HL-60/S4 (cell line): ENCODE results near the gene PDE4D.
"Not testable (repeated sequence)": the region's sequence is repeated elsewhere in the genome, so short reads cannot be mapped to it uniquely, and the experiment has no call there.

Source experiments
- in situ Hi-C: fragments of 300-500 bp; cut with MboI; formaldehyde crosslinking; loops from 2 replicates; pipeline ENCODE4 v1.14.3; 2022; ENCODE audit warnings: low sequenced_read_pairs

Gene PDE4D

DNA sequence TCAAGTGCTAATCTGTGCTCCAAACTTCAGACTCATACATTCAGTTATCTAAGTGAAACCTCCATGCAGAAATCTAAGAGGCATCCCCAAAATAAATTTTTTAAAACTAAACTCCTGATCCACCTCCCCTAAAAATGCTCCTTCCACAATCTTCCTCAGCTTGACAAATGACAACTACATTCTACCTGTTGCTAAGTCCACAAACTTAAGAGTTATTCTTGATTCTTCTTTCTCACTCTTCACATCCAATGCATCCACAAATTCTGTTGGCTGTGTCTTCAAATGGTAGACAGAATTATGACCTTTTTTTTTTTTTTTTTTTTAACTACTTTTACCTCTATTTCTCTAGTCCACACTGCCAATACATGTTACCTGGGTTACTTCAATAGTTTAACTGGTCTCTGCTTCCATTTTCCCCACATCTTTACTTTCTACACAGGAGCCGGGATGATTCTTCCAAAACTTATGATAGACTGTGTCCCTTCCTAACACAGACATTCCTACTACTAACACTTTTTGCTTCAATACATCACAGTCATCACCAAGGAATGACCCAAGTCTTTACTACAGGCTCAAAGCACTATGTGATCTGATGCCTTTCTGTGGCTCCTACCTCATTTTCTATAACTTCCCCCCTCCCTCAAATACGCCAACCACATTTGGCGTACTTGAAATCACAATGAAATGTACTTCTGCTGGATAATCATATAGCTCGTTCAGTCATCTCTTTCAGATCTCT is 143.6 kb downstream of the PDE4D start:
- in situ Hi-C loops, result no loop called here

DNA sequence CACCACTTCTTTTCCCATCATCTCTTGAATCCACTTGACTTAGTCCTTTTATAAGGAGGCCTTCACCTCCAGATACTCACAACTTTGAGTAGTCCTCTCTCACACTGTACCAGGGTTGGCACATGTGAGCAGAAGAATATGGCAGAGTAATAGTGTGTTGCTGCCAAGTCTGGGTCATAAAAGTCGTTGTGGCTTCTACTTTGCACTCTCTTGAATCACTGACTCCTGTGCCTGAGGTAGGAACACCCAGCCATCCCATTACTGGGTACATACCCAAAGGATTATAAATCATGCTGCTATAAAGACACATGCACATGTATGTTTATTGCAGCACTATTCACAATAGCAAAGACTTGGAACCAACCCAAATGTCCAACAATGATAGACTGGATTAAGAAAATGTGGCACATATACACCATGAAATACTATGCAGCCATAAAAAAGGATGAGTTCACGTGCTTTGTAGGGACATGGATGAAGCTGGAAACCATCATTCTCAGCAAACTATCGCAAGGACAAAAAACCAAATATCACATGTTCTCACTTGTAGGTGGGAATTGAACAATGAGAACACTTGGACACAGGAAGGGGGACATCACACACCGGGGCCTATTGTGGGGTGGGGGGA is 145.4 kb downstream of the PDE4D start:
- in situ Hi-C loops, result not testable (repeated sequence)

DNA sequence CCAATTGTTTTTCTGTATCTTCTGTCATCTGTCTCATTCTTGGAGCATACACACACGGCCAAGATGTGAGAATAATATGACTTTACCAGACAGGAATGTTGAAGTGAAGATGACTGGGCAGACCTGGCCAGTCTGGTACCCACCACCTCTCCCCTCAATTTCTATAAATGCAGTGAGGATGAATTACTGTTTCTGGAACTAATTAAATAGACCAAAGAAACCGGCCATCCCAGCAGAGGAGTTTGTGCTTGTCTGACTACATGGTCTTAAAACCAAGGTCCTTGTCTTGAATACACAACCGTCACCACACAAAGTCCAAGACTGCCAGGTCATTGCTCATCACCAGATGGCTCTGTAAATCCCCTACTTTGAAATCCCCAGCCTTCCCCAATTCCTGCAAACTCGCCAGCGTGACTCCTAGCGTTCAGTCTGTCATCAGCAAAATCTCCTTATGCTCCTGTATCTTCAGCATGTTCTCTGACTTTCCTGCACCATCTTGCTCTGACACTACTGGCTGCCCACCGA is 147.2 kb downstream of the PDE4D start:
- in situ Hi-C loops, result no loop called here

- in situ Hi-C loops, result no loop called here
These were observed 148.1 kb downstream of the PDE4D start for GRCh38 chr5:59745415-59745863.

- in situ Hi-C loops, result no loop called here
These were observed 149.0 kb downstream of the PDE4D start for GRCh38 chr5:59744531-59744992.

- in situ Hi-C loops, result no loop called here
These were observed 151.9 kb downstream of the PDE4D start for GRCh38 chr5:59741599-59741998.

GRCh38 chr5:59738024-59738423 is 155.5 kb downstream of the PDE4D start:
- in situ Hi-C loops, result no loop called here

GRCh38 chr5:59732806-59733205 is 160.7 kb downstream of the PDE4D start:
- in situ Hi-C loops, result no loop called here

- in situ Hi-C loops, result no loop called here
These were observed 161.2 kb downstream of the PDE4D start for GRCh38 chr5:59732301-59732700.

GRCh38 chr5:59731809-59732208 is 161.7 kb downstream of the PDE4D start:
- in situ Hi-C loops, result no loop called here

DNA sequence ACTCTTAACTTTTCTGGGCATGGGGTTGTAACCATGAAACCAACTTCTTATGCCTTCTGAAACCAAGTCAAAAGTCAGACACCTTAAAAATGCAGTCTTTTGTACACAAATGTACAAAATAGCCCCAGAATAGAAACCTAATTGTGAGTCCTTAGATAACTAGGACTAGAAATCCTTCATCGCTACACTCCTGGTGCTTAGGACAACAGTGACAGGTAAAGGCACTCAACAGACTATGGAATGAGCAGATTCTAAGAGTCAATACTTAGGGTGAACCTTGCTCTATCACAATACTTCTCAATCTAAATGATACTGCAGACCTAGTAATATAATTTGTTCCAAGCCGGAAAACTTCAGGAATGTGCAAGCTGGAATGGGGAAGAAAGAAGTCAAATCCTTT is 163.7 kb downstream of the PDE4D start:
- in situ Hi-C loops, result no loop called here

GRCh38 chr5:59729357-59729756 is 164.2 kb downstream of the PDE4D start:
- in situ Hi-C loops, result no loop called here

- in situ Hi-C loops, result no loop called here
These were observed 165.2 kb downstream of the PDE4D start for GRCh38 chr5:59728356-59728755.

DNA sequence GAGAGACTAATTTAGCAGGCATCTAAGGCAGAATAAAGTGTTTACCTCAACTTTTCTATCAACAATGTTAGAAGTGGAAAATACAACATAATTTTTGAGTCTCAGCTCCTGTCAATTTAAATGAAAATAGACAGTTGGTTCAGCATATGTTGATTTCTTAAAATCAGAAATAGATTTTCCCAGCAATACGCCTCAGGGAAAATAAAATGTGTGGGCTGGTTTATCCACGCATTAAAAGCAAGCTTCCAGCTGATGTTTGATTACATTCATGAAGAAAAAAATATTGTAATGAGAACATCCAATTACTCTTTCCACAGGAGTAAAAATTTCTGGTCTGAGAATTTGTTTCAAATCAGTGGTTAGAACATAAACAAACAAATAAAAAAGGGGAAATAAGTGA is 166.3 kb downstream of the PDE4D start:
- in situ Hi-C loops, result no loop called here

- in situ Hi-C loops, result no loop called here
These were observed 168.1 kb downstream of the PDE4D start for GRCh38 chr5:59725392-59725767.

DNA sequence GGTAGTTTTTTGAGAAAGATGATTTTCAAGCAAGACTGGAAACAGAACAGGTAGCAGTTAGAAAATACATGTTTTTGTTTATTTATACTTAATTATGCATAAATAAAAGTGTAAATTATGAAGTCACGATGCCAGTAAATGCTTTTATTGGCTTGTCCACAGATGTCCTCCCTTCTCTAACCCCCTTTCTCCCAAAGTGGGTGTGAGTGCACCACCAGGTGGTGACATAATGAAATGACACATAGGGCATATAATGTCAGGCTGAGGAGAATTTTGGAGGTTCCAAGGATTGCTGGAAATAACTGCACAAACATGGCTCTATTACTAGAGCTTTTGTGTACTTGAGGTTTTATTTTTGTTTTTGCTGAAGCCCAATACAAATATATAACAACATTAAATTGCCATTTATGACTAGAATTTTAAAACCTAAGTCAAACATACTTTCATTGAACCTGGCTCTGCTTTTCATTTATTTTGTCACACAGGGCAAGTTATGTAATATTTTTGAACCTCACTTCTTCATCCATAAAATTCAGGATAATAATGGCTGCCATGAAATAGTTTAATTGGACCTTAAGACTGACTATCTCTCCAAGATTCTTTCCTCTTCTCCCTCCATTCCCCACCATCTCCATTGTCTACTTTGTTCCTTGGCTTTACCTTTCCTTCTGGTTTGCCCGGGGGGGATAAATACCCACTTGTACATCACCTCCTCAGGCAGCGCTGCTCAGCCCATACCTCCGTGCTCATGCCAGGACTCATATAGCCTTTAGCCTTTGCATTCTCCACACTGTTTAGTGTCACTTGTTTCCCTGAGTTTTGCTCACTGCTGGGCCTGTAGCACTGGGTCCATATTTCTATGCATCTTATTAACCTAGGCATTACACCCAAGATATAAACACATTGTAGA is 168.8 kb downstream of the PDE4D start:
- in situ Hi-C loops, result no loop called here

DNA sequence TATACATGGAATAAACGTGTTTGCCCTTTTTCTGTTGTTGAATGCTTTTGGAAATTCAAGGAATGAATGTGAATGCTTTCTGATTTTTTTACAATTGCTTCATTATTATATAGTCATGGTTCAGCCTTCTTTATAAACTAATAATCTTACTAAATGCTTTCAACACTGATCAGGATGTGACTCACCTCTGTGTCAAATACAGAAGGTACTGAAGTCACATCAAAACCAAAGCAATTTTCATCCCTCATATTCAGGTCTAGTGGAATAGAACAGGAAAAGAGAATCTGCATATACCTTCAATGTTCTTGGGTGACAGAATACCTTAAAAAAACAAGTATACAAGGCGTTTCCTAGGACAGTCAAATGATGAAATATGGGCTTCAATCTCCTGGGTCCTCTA is 170.7 kb downstream of the PDE4D start:
- in situ Hi-C loops, result no loop called here

DNA sequence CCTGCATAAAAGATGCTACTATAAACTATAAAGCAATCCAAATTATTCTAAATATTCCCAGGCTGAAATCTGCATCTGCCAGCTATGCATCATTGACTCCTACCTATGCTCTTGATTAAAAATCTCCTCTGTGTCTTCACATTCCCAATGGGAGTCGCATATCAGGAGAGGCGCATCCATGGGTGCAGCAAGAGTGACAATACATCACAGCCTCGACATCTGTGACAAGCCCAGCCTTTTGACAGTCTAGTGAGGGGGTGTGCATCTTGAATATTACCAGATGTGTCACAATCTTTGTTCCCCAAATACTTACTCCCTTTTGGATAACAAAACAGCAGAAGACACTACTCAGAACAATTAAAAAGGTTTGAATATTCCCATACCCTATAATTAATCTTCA is 171.8 kb downstream of the PDE4D start:
- in situ Hi-C loops, result no loop called here

GRCh38 chr5:59720063-59720462 is 173.5 kb downstream of the PDE4D start:
- in situ Hi-C loops, result no loop called here

DNA sequence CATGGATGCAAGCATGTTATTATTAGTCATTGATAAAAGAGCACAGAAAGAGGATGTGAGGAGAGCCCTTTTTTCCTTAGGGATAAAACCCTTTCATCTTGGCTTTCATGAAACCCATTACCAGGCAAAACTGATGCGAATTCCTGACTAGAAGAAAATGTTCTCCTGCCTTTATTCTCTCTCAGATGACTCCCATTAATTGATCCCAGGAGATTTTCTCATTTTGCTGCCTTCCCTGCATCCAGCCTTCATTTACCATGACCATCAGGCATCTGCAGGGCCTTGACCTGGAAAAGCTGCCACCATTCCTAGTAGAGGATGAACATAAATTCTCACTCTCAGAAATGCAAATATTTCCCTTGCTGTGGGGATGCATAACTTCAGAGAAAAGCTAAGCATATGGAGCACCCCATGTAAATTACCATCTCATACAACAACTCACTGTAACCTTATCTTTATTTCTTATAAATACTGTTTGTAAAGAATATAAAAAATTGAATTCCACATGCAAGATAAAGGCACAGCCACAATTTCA is 176.5 kb downstream of the PDE4D start:
- in situ Hi-C loops, result no loop called here

GRCh38 chr5:59716029-59716428 is 177.5 kb downstream of the PDE4D start:
- in situ Hi-C loops, result no loop called here
